Eye (tissue), 1 donor: Measurements from ENCODE around the gene MED17.

ENCODE experiments used
- DNase-seq: peaks from one replicate; pipeline ENCODE4 v3.0.0-alpha.2; 2015

Gene MED17

GRCh38 chr11:93857413-93858120 lies 73.5 kb downstream of the MED17 start:
- DNase-seq: no peak

DNA sequence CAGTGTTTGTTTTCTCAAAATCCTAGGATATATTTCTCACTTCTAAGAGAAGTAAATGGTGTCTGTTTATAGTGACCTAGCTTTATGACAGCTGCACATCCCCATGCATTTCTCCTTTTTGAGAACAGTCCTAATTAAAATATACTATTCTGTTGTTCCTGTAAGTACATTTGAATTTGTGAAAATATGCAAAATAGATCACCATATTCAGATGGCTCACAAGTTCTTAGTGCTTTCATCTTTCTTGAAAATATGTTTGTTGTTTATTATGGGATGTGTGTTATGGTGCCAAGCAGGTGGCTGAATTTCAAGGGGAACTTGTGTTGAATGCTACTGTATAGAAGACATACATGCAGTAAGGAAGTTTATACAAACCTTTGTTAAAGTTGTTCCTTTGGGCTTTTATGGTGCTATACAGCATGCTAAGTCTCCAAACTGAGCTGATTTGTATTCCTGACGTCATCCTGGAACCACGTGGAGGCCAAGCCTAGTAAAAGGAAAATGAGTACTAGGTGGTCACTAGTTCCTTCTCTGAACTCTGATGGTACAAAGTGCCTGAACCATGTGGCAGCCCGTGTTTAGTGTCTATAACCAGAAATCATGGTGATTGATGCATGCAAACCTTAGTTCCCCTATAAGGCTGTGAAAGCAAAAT lies 74.2 kb downstream of the MED17 start:
- no peak for DNase-seq

DNA sequence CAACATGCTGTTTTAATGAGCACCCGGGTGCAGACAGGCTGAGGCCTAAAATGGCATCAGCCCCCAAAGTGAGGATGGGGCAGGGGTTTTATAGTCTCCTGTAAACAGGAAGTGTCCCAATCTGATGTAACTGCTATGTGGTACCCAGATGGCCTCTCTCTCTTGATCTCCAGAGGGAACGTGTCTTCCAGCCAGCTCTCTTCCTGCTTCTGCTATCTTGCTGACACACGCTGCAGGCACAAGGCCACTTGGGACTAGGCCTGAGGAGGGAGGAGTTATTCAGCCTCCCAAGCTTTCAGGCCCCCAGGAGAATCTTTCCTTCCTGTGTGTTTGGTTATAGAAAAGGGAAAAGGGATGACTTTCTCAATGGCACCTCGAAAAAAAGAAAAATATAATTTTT lies 77.7 kb downstream of the MED17 start:
- DNase-seq: no peak
